ENCODE results near the gene CCDC137.
"Not testable (repeated sequence)": the region's sequence is repeated elsewhere in the genome, so short reads cannot be mapped to it uniquely, and the experiment has no call there.

The CCDC137 gene, protein sequence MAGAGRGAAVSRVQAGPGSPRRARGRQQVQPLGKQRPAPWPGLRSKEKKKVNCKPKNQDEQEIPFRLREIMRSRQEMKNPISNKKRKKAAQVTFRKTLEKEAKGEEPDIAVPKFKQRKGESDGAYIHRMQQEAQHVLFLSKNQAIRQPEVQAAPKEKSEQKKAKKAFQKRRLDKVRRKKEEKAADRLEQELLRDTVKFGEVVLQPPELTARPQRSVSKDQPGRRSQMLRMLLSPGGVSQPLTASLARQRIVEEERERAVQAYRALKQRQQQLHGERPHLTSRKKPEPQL

DNA sequence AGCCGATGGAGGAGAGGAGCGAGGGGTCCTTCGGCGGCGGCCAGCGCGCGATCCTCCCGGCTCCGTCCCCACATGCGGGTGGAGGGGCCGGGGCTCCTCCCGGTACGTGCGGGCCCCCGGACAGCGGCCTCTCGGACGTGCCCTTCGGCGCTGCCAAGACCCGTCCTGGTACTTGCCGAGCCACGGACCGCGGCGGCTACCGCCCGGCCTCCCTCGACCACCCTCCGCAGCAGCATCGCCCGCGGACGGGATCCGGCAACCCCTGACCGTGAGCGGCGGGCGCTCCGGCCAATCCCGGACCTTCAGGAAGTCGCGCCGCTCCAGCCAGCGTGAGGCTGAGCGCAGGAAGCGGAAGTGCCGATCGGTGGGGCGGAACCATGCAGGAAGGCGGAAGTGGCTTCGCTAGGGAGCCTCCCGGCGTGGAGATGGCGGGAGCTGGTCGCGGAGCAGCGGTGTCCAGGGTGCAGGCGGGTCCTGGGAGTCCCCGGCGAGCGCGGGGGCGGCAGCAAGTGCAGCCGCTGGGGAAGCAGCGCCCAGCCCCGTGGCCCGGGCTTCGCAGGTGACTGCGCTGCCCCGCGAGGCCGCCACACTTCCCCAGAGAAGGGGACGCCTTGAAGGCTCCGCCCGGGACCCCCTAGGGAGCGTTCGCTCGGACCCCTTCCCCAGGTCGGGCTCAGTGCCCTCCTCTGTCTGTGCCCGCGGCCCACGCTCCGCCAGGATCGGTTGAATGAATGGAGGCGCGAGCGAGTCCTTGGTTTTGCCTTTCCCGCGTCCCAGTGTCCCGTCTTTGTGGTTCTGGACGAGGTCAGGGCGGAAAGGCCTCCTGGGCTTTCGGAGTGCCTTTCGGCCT is at the start of gene CCDC137, which contains the start of gene OXLD1:
CCDC137 (plus strand) TSS at position 396 of the 850 bp plus-strand sequence; CDS start at position 426, 30 bp downstream.
OXLD1 (minus strand) TSS at position 264 of the 850 bp plus-strand sequence; CDS start at position 236, 28 bp downstream.
- peak; percentile 91 for DNase-seq (ENCODE audit: low spot score)

DNA sequence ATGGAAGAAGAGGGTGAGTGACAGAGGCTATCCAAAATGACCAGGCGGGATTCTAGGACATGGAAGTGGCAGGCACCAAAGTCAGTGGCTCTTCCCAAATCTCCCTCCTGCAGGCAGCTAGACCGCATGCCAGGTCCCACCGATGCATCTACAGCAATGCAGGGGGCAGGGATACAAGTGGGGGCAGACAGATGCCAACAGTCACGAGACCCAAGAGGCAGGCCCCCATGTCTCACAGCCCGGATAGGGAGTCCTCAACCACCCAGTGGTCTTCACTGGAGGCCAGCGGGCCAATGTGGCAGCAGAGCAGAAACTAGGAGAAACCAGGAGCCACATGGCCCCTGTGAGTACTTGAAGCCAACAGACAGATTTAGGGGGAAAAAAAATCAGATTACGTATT is 49.7 kb upstream of the CCDC137 start:
- no peak for DNase-seq (ENCODE audit: low spot score)

DNA sequence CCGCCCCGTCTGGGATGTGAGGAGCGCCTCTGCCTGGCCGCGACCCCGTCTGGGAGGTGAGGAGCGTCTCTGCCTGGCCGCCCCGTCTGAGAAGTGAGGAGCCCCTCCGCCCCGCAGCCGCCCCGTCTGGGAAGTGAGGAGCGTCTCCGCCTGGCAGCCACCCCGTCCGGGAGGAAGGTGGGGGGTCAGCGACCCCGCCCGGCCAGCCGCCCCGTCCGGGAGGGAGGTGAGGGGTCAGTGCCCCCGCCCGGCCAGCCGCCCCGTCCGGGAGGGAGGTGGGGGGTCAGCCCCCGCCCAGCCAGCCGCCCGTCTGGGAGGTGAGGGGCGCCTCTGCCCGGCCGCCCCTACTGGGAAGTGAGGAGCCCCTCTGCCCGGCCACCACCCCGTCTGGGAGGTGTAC is 48.2 kb upstream of the CCDC137 start:
- DNase-seq (ENCODE audit: low spot score), result not testable (repeated sequence)

DNA sequence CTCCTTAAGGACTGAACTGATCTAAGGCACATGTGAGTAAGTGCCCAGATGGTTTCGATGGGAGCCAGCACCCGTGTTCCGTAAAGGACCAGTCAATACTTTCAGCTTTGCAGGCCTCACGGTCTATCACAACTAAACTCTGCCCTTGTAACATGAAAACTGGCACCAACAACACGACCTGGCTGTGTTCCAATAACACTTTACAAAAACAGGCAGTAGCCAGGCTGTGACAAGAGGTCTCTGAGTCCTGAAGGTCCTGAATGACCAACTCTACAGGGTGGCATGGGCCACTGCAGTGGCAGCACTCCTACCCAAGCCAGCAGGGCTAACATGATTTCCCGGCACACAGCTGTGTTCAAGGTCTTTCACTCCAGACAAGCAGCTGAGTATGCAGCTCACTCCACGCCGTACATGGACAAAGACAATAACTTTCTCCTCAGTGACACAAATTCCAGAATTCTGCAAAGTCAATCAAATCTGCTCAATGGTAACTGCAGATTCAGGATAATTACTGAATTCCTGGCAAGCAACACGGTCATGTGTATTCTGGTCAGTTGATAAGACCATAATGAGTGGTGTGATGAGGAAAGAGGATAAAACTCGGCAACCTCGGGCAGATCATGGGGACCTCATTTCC is 44.9 kb upstream of the CCDC137 start:
- DNase-seq (ENCODE audit: low spot score), result no peak

DNA sequence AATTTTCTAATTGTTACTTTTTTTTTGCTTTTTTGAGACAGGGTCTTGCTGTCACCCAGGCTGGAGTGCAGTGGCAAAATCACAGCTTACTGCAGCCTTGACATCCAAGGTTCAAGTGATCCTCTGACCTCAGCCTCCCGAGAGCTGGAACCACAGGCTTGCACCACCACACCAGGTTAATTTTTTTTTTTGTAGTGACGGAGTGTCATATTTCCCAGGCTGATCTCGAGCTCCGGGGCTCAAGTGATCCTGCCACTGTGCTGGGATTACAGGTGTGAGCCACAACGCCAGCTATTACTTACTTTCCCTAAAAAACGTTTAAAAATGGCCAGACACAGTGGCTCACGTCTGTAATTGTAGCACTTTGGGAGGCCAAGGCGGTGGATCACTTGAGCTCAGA is 36.3 kb upstream of the CCDC137 start:
- no peak for DNase-seq (ENCODE audit: low spot score)

DNA sequence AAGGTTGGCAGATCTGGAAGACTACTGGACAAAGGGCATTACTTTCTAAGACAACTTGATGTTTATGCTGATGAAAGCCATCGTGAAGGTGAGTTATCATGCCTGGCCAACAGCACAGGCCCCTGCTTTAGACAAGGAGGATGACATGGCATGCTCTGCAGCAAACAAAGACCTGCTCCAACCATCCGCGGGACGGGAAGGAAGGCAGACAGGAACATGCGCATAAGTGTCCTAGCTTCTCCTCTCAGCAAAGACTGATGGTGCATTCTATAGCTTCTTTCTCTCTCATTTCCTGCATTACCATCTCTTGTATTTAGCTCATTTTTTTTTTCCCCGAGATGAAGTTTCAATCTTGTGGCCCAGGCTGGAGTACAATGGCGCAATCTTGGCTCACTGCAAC is 35.1 kb upstream of the CCDC137 start:
- no peak for DNase-seq (ENCODE audit: low spot score)

DNA sequence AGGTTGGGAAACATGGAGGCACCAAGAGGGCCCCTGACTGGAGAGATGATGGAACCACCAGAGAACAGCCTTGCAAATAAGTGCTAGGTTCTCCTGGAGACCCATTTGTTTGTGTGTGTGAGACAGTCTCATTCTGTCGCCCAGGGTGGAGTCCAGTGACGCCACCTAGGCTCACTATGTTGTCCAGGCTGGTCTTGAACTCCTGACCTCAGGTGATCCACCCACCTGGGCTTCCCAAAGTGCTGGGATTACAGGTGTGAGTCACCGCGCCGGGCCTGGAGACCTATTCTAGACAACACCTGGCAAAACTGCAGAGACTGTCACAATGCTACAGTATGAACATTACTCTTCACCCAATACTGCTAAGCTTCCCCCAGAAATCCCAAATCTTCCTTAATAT is 31.1 kb upstream of the CCDC137 start:
- DNase-seq (ENCODE audit: low spot score), result no peak

DNA sequence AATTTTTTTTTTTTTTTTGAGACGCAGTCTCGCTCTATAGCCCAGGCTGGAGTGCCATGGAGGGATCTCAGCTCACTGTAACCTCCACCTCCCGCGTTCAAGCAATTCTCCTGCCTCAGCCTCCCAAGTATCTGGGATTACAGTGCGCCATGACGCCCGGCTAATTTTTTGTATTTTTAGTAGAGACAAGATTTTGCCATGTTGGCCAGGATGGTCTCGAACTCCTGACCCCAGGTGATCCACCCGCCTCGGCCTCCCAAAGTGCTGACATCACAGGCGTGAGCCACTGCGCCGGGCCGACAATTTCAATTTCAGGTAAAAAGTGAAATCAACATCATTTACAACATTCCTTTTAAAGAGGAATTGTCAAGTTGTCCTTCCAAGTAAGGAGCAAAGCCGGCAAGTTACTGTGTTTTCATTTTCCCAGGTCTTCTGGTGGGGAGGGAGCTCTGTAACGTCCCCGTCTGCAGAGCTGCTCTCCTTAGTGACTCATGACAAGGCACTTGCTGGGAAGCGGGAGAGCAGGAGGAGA is 30.5 kb upstream of the CCDC137 start:
- no peak for DNase-seq (ENCODE audit: low spot score)

DNA sequence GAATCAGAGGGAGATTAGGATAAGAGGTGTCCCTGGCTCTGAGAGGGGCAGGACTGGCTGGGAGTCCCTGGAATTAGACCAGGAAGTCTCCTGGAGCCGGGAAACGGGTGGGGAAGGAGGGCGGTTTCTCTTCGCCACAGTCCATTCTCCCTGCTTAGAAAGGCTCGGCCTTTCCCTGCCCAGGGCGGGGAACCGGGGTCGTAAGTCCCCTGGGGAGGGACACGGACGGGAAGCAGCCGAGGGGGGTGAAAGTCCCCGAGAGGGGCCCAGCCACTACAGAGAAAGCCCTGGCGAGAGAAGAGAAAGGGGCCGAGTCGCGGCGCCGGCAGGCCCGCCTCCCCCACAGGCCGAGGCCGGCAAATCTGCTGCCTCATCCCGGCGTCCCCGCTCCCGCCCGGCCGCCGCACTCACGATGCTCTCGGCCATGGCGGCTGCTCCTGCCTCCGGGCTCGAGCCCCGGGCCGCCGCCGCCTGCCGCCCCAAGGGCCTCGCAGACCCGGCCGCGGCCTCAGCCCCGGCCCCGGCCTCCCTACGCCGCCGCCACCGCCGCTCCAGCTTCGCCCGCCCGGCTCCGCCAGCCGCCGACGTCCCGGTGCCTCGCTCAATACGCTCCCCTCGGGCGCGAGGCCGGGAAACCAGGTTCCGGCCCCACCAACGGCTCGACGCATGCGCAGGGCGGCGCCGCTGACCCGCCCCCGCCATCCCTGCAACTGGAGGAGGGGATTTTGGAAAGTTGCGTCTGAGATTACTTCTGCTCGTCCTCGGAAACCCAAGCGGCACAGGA is 29.8 kb upstream of the CCDC137 start, which contains the start of the genes NPLOC4 and TSPAN10:
NPLOC4 (minus strand) TSS at position 608 of the 784 bp plus-strand sequence; CDS start at position 426, 182 bp downstream.
TSPAN10 (plus strand) TSS at position 692 of the 784 bp plus-strand sequence. CDS start 5,217 bp downstream, outside the sequence.
- peak; percentile 86 for DNase-seq (ENCODE audit: low spot score)

DNA sequence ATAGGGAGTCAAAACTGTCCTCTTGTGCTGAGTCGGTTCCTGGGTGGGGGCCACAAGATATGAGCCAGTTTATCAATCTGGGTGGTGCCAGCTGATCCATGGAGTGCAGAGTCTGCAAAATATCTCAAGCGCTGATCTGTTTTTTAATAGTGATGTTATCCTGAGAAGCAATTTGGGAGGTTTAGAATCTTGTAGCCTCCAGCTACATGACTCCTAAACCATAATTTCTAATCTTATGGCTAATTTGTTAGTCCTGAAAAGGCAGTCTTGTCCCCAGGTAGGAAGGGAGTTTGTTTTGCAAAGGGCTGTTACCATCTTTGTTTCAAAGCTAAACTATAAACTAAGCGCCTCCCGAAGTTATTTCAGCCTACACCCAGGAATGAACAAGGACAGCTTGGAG is 27.9 kb upstream of the CCDC137 start:
- no peak for DNase-seq (ENCODE audit: low spot score)

DNA sequence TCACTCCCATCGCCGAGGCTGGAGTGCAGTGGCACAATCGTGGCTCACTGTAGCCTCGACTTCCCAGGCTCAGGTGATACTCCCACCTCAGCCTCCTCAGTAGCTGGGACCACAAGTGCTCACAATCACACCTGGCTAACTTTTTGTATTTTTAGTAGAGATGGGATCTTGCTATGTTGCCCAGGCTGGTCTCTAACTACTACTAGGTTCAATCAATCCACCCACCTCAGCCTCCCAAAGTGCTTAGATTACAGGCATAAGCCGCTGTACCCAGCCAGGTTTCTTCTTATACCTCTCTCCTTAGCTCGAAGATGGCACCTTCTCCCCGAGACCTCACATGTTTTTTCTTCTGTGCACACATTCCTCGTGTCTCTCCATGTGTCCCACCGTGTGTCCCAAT is 26.5 kb upstream of the CCDC137 start:
- no peak for DNase-seq (ENCODE audit: low spot score)

DNA sequence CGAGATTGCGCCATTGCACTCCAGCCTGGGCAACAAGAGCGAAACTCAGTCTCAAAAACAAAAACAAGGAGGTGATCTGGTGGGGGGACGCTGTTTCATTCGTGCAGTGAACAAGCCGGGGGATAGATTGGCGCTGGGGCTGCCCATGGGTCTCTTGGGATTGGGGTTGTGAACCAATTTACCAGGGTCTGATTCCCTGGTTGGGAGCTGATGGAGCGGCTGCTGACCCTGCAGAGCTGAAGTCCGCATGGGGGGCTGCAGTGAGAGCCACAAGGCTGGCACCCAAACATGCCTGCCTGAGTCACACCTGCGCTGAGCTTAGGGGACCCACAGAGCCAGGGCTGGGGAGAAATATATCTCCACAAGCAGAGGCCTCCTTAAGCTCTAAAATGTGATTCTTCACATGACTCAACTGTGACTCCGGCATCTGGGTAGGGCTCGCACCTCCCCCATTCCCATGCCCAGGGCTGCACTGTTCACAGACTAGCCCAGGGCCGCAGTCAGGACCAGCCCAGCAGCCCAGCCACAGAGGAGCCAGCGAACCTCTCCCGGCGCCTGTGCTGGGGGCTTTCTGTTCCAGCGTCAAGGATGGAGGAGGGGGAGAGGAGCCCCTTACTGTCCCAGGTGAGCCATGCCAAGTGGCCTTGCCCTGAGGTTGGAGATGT is 24.6 kb upstream of the CCDC137 start:
- DNase-seq (ENCODE audit: low spot score), result no peak

DNA sequence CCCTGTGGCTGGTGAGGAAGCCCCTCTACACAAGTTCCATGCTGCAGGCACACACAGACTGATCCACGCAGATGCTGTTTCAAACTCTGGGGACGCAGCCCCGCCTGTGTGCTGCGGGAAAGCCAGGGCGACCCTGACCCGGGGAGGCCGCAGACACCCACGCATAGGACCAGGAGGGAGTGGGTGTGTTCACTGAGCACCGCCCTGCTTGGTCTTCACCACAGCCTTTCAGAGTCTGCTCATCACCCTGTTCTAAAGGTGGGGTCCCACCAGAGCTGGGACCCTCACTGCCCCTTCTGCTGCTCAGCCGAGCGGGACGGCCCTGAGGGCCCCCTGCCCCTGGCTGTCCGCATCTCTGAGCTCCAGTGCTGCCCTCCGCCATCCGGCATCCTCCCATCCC is 22.0 kb upstream of the CCDC137 start:
- DNase-seq (ENCODE audit: low spot score), result no peak

DNA sequence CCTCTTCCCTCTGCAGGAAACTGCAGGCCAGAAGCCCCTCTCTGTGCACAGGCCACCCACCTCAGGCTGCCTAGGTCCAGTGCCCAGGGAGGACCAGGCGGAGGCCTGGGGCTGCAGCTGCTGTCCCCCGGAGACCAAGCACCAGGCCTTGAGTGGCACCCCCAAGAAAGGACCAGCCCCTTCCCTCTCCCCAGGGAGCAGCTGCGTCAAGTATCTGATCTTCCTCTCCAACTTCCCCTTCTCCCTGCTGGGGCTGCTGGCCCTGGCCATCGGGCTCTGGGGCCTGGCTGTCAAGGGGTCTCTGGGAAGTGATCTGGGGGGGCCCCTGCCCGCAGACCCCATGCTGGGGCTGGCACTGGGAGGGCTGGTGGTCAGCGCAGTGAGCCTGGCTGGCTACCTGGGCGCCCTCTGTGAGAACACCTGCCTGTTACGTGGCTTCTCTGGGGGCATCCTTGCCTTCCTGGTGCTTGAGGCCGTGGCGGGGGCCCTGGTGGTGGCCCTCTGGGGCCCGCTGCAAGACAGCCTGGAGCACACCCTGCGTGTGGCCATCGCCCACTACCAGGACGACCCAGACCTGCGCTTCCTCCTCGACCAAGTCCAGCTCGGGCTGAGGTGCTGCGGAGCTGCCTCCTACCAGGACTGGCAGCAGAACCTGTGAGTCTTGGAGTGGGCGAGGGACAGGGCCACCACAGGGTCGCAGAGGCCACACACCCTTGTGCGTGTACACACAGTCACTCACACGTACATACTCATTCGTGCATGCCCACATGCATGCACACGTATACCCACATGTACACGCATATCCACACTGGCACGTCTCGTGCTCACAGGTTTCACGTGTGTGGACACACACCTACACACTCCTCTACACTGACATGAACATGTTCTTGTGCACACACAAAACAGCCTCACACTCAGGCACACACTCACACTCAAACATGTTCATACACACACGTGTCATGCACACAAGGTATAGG is 21.3 kb upstream of the CCDC137 start:
- no peak for DNase-seq (ENCODE audit: low spot score)

DNA sequence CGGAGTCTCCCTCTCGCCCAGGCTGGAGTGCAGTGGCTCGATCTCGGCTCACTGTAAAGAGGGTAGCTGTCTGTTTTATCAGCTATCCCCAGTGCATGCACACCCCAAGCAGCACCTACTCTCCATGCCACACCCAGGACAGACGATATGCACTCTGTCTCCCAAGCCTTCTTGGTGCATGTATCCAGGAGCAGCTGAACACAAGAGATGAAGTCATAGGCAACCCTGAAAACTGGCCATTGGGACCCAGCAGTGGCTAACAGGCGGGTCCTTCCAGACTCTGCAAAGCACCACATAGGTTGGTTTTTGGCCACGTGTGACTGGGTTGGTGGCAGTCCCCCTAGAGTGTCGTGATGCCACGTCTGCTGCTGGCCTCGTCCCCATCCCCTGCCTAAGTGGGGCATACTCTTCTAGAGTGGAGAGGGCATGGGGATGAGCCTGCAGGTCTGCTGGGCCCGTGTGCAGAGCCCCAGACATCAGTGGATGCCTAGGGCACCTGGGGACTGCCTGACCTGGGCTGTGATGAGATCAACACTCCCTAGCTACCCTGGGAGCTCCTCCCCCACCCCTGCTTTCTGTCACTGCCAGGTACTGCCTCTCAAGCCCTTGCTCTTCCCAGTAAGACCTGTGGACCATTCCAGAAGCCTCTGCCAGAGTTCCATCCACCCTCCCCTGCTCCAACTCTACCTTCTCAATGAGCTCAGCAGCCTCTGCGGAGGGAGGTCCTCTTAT is 19.5 kb upstream of the CCDC137 start:
- no peak for DNase-seq (ENCODE audit: low spot score)

DNA sequence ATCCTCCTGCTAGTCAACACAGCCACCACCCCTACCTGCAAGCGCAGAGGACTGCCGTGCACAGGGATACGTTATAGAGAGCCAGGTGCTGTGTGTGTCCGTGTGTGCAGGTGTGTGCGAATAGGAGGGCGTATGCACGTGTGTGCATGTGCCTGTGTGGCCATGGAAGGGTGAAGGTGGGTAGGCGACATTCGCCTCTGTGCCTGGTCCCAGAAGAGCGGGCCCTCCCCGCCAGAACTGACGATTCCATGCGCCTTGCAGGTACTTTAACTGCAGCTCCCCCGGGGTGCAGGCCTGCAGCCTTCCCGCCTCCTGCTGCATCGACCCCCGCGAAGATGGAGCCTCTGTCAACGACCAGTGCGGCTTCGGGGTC is 18.9 kb upstream of the CCDC137 start:
- DNase-seq (ENCODE audit: low spot score), result no peak

DNA sequence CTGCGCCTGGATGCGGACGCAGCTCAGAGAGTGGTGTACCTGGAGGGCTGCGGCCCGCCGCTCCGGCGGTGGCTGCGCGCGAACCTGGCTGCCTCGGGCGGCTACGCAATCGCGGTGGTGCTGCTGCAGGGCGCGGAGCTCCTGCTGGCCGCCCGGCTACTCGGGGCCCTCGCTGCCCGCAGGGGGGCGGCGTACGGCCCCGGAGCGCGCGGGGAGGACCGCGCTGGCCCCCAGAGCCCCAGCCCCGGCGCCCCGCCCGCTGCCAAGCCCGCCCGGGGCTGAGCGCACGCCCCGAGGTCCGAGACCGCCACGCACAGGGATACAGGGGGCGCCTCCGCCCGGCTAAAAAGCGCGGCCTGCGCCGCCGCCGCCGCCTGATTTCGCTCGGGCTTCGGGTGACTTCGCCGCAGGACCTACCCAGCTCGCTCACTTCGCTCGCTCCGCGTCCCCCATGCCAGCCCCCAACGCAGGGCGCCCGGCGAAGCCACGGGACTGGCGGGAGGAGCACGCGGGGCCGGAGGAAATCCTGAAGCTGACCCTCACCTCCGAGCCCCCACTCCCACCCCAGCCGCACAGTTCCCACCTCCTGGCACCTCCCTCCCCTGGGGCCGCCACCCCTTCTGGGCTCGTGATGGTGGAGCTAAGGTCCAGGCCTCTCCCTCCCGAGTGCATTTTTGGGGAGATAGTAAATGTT is 18.4 kb upstream of the CCDC137 start:
- DNase-seq (ENCODE audit: low spot score), result no peak

DNA sequence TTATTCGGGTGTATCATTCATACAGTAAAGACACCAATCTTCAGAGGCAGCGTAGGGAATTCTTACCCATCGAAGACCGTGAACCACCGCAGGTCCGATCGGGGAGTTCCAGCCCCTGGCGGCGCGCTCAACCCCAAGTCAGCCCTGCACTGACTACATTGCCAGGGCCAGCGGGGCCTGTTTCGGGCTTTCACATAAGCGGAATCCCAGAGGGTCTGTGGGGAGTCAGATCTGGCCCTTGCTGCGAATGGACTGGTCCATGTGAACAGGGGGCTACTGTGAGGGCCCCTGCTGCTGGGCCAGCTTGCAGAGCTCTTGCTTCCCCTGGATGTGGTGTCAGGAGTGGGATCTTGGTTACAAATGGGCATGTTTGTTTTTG is 17.8 kb upstream of the CCDC137 start:
- DNase-seq (ENCODE audit: low spot score), result no peak
